ENCODE results near the gene YTHDC2.

DNA sequence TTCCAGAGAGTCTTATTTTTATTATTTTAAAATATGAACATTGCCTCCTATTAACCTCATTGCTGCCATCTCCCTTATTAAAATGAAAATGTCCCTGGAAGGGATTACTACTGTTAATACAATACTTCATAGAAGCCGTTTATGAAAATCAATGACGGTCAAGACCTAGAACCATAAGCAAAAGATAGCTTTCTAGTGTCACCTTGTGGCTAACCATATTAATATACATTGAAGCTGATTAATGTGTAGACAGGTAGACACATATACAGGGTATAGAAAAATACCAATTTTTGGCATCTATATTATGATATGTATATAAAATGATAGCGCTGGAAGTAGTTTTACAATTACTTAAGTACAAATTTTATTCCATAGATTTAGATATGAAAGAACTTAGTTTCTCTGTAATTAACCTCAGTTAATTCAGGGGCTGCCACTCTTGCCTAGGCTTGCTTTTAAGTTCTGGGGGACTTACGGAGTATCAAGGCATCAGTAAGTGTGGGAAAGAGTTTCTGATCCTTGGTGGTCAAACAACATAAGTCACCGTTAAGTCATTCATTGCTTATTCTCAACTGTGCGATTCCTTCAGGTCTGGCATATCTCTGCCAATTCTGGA is 2.5 kb upstream of the YTHDC2 start:
- no peak for TF ChIP-seq POLR2A (IDR thresholded peaks at IDR 0.05)
- TF ChIP-seq, protein P1, sequence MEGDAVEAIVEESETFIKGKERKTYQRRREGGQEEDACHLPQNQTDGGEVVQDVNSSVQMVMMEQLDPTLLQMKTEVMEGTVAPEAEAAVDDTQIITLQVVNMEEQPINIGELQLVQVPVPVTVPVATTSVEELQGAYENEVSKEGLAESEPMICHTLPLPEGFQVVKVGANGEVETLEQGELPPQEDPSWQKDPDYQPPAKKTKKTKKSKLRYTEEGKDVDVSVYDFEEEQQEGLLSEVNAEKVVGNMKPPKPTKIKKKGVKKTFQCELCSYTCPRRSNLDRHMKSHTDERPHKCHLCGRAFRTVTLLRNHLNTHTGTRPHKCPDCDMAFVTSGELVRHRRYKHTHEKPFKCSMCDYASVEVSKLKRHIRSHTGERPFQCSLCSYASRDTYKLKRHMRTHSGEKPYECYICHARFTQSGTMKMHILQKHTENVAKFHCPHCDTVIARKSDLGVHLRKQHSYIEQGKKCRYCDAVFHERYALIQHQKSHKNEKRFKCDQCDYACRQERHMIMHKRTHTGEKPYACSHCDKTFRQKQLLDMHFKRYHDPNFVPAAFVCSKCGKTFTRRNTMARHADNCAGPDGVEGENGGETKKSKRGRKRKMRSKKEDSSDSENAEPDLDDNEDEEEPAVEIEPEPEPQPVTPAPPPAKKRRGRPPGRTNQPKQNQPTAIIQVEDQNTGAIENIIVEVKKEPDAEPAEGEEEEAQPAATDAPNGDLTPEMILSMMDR (IDR thresholded peaks at IDR 0.05), result peak; percentile 19 to 60 (median 45)
